Neural progenitor cell (in vitro differentiated cells): ENCODE data around the gene ARL13B.

Experiments
- EZH2 ChIP-seq: fragments of 200-600 bp; sonication (generic); IDR thresholded peaks from 2 replicates; pipeline ENCODE4 v1.6.1; 2017; ENCODE audit warnings: antibody characterized with exemption, mild to moderate bottlenecking, moderate library complexity
- EZH2phosphoT487 ChIP-seq: fragments of 200-600 bp; sonication (generic); IDR thresholded peaks from 2 replicates; pipeline ENCODE4 v1.6.1; 2017; ENCODE audit warnings: antibody characterized with exemption
- TF ChIP-seq, protein P1 (sequence below): fragments of 200-600 bp; sonication (generic); IDR thresholded peaks from 2 replicates; pipeline ENCODE4 v1.5.1; 2017; ENCODE audit warnings: antibody characterized with exemption, mild to moderate bottlenecking

DNA sequence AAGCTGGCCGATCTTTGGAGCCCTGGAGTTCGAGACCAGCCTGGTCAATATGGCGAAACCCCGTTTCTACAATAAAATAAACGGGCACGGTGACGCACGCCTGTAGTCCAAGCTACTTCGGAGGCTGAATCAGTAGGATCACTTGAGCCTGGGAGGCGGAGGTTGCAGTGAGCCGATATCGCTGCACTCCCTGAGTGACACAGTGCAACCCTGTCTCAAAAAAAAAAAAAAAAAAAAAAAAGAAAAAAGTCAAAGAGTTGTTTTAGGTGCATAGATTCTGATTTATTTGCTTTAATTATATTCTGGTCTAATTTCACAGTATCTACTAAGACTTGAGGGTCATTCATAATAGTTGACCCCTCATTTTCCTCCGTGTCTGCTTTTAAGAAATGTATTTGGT lies 1.7 kb downstream of the ARL13B start:
- TF ChIP-seq, protein P1, sequence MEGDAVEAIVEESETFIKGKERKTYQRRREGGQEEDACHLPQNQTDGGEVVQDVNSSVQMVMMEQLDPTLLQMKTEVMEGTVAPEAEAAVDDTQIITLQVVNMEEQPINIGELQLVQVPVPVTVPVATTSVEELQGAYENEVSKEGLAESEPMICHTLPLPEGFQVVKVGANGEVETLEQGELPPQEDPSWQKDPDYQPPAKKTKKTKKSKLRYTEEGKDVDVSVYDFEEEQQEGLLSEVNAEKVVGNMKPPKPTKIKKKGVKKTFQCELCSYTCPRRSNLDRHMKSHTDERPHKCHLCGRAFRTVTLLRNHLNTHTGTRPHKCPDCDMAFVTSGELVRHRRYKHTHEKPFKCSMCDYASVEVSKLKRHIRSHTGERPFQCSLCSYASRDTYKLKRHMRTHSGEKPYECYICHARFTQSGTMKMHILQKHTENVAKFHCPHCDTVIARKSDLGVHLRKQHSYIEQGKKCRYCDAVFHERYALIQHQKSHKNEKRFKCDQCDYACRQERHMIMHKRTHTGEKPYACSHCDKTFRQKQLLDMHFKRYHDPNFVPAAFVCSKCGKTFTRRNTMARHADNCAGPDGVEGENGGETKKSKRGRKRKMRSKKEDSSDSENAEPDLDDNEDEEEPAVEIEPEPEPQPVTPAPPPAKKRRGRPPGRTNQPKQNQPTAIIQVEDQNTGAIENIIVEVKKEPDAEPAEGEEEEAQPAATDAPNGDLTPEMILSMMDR = no peak
- no peak for TF ChIP-seq EZH2
- TF ChIP-seq EZH2phosphoT487 = no peak
